Suprapubic skin (tissue), 4 donors: ENCODE data around the gene NUP160. TPM values are rescaled to one million over a fixed set of nuclear protein-coding genes. Genes with fewer than 3 reads are reported as not detected.

ENCODE experiments used
- DNase-seq, 2 donors: peaks; one replicate each; pipeline ENCODE4 v3.0.0-alpha.2; 2019; ENCODE audit warnings: low spot score in 2 of 2
- H3K27ac ChIP-seq: fragments of 200-600 bp; sonication (generic); one replicate; pipeline ENCODE4 v1.5.1; 2019
- H3K27me3 ChIP-seq: fragments of 200-600 bp; sonication (generic); one replicate; pipeline ENCODE4 v1.5.1; 2019
- H3K36me3 ChIP-seq: fragments of 200-600 bp; sonication (generic); one replicate; pipeline ENCODE4 v1.5.1; 2019
- H3K4me1 ChIP-seq: fragments of 200-600 bp; sonication (generic); one replicate; pipeline ENCODE4 v1.5.1; 2019
- H3K4me3 ChIP-seq: fragments of 200-600 bp; sonication (generic); one replicate; pipeline ENCODE4 v1.5.1; 2019; ENCODE audit warnings: mild to moderate bottlenecking
- H3K9me3 ChIP-seq: fragments of 200-600 bp; sonication (generic); one replicate; pipeline ENCODE4 v1.5.1; 2019
- CTCF ChIP-seq, 2 donors: fragments of 200-600 bp in 1 of 2; fragments of 450-650 bp in 1 of 2; sonication (generic) in 1 of 2; IDR thresholded peaks; one replicate each; pipeline ENCODE4 v1.5.1; 2016 to 2019; ENCODE audit warnings: antibody characterized with exemption in 2 of 2, mild to moderate bottlenecking in 1 of 2, moderate library complexity in 1 of 2
- EP300 ChIP-seq: sonication (generic); formaldehyde crosslinking; IDR thresholded peaks from one replicate; pipeline ENCODE4 v1.6.1; 2017; ENCODE audit warnings: antibody characterized with exemption
- POLR2A ChIP-seq, 2 donors: fragments of 450-650 bp; IDR thresholded peaks; one replicate each; pipeline ENCODE4 v1.6.1; 2017; ENCODE audit warnings: antibody characterized with exemption in 2 of 2, mild to moderate bottlenecking in 2 of 2, moderate library complexity in 2 of 2
- POLR2AphosphoS5 ChIP-seq, 3 donors: sonication (generic); formaldehyde crosslinking; IDR thresholded peaks; one replicate each; pipeline ENCODE4 v1.6.1; 2017; ENCODE audit warnings: antibody characterized with exemption in 3 of 3
- WGBS: methylation state at CpG from one replicate; pipeline ENCODE4 v1.1.5; 2018; 5-methylcytosine and 5-hydroxymethylcytosine counted together
- total RNA-seq, 4 donors: library from RNA; depleted of rRNA; stranded (reverse); fragments of >200 nt; gene quantifications; one replicate each; pipeline ENCODE4 v1.1.0, GENCODE V29; 2016

The NUP160 gene
- total RNA-seq, 4 donors from 2014 or later: 17.5 to 55.7 (median 26.6) TPM

- peaks cover 24% of the 10 kb centered on the region for H3K4me1 ChIP-seq
- no peaks in the 10 kb centered on the region for H3K9me3 ChIP-seq
- TF ChIP-seq CTCF (IDR thresholded peaks at IDR 0.05): no peak
- no peak for TF ChIP-seq POLR2A (IDR thresholded peaks at IDR 0.05)
- no peak for TF ChIP-seq EP300
- TF ChIP-seq POLR2AphosphoS5 (IDR thresholded peaks at IDR 0.05): no peak
- H3K27ac ChIP-seq: peak overlapping the region; percentile 94
- peak overlapping the region; percentile 86 for H3K4me3 ChIP-seq
- WGBS: 8% methylated on average over 6 of the region's 14 CpGs
- no peak for DNase-seq
- no peaks in the 10 kb centered on the region for H3K27me3 ChIP-seq
- H3K36me3 ChIP-seq: no peaks in the 10 kb centered on the region
Observed at GRCh38 chr11:47848700-47849155, 578 bp upstream of the NUP160 start.

GRCh38 chr11:47847537-47847891 is 636 bp downstream of the NUP160 start:
- DNase-seq: no peak
- TF ChIP-seq POLR2AphosphoS5 (IDR thresholded peaks at IDR 0.05) (no peak), CTCF (IDR thresholded peaks at IDR 0.05) (no peak), POLR2A (IDR thresholded peaks at IDR 0.05) (no peak), EP300 (no peak)
- peaks cover 10% of the 10 kb centered on the region for H3K36me3 ChIP-seq
- no peaks in the 10 kb centered on the region for H3K9me3 ChIP-seq
- H3K4me1 ChIP-seq: peaks cover 24% of the 10 kb centered on the region
- 1% methylated on average over 8 of the region's 8 CpGs for WGBS
- H3K27ac ChIP-seq: peak overlapping the region; percentile 94
- no peaks in the 10 kb centered on the region for H3K27me3 ChIP-seq
- H3K4me3 ChIP-seq: peak overlapping the region; percentile 86

- Histone ChIP-seq H3K4me1 (peaks cover 24% of the 10 kb centered on the region), H3K27ac (no peak overlapping the region), H3K27me3 (no peaks in the 10 kb centered on the region), H3K4me3 (peak overlapping the region; percentile 86), H3K36me3 (peaks cover 15% of the 10 kb centered on the region), H3K9me3 (no peaks in the 10 kb centered on the region)
- 57% methylated on average over 4 of the region's 4 CpGs for WGBS
- TF ChIP-seq EP300: no peak
- no peak for TF ChIP-seq CTCF (IDR thresholded peaks at IDR 0.05)
- no peak for TF ChIP-seq POLR2A (IDR thresholded peaks at IDR 0.05)
- no peak for TF ChIP-seq POLR2AphosphoS5 (IDR thresholded peaks at IDR 0.05)
- DNase-seq: no peak
Observed at GRCh38 chr11:47846998-47847397, 1.2 kb downstream of the NUP160 start.

- Histone ChIP-seq H3K4me3 (no peak overlapping the region), H3K36me3 (peaks cover 49% of the 10 kb centered on the region), H3K27ac (no peak overlapping the region), H3K4me1 (peaks cover 19% of the 10 kb centered on the region), H3K9me3 (no peaks in the 10 kb centered on the region), H3K27me3 (no peaks in the 10 kb centered on the region)
- WGBS: 62% methylated on average over 7 of the region's 7 CpGs
- DNase-seq: no peak
- TF ChIP-seq EP300 (no peak), POLR2A (IDR thresholded peaks at IDR 0.05) (no peak), CTCF (IDR thresholded peaks at IDR 0.05) (no peak), POLR2AphosphoS5 (IDR thresholded peaks at IDR 0.05) (no peak)
Observed at GRCh38 chr11:47843361-47844055, 4.6 kb downstream of the NUP160 start.

GRCh38 chr11:47842749-47843148 is 5.4 kb downstream of the NUP160 start:
- DNase-seq: no peak
- TF ChIP-seq POLR2AphosphoS5 (IDR thresholded peaks at IDR 0.05) (no peak), EP300 (no peak), POLR2A (IDR thresholded peaks at IDR 0.05) (no peak), CTCF (IDR thresholded peaks at IDR 0.05) (no peak)
- no peaks in the 10 kb centered on the region for H3K27me3 ChIP-seq
- H3K36me3 ChIP-seq: peaks cover 56% of the 10 kb centered on the region
- 100% methylated on average over 4 of the region's 4 CpGs for WGBS
- H3K9me3 ChIP-seq: no peaks in the 10 kb centered on the region
- no peak overlapping the region for H3K4me3 ChIP-seq
- H3K4me1 ChIP-seq: peaks cover 19% of the 10 kb centered on the region
- no peak overlapping the region for H3K27ac ChIP-seq
